NCI-H82 (cell line): ENCODE measurements around the gene FIGN.

Experiments
- DNase-seq: peaks from one replicate; lab custom pipeline; 2025; lab: John Stamatoyannopoulos, UW

The FIGN gene

DNA sequence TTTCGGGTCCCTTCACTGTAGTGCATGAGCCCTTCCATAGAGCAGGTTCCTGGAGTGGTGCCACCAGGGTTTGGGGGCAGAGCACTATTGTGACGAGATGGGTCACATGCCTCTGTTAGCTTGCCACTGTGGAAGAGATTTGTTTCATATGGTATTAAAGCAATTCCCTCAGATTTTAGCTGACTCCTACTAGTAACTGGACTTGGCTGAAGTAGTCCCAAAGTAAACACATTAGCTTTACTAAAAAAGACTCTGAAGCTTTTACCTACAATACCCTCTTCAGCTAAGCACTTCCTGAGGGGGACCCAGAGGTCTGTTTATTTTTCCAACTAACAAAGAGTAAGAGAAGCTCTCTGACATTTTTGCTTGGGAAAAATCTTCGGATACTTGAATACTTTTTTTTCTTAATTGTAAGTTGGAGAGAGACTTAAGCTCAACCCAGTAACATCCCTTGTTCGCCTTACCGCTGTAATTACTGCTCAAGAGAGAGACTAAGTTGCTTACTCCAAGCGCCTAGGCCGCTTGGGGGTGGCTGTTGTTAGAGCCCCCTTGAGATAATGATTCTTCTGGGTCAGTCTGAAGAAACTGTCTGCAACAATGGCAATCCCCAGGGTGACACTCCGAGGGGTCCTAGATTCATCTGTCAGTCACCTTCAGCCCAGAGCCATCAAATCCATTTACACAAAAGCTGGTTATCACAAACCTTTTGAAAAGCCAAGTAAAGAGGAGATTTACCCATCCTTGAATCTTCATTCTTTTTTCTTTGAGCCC lies 177.4 kb downstream of the FIGN start:
- DNase-seq: peak; percentile 80

GRCh38 chr2:163556511-163556910 lies 179.3 kb downstream of the FIGN start:
- DNase-seq: no peak

DNA sequence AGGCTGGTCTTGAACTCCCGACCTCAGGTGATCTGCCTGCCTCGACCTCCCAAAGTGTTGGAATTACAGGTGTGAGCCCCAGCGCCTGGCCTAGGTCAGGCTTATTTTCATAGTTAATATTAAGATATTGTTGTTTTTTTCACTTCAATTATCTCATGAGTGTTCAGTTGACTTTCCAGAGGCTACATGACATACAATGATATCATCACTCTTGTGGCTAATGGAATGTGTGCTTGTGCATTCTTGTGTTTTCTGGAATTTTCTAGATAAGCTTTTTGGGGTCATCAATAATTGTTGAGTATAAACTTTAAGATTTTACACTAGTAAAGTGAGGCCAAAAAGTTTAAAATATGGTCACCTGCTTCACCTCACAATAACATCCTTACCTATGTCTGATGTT lies 180.9 kb downstream of the FIGN start:
- DNase-seq: no peak

DNA sequence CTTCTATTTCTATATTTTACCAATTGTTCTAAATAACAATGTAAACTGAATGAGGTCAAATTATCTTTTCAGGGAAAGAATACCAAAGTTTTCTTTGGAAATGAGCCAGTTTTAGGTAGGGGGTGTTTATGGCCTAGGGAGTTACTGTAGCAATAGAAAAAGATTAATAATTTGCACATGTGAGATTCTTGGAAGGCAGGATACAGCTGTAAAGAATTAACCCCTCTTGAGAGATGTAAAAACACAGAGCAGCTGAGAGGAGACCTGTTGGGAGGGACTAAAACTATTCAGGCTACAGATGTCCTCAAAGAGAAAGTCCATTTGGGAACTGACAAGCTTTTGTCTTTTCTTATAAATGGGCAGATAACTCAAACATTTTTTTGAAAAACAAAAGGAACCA lies 182.2 kb downstream of the FIGN start:
- peak; percentile 31 for DNase-seq

DNA sequence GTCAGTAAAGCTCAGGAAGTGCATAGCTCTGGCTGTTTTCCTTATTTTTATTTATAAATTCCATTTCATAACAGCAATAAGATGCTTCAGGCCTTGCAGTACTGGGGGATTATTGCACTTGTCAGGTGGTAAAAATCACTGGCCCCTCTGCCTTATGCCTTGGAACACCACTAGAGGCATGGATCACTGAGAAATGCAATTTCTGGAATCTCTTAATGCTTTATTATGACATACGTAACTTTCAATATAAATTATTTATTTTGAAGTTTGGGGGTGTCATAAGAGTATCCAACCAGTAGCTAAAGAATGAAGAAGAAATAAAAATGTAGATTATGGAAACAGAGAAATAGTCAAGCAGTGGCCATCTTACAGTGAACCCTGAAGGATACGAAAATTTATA lies 183.1 kb downstream of the FIGN start:
- peak; percentile 68 for DNase-seq

DNA sequence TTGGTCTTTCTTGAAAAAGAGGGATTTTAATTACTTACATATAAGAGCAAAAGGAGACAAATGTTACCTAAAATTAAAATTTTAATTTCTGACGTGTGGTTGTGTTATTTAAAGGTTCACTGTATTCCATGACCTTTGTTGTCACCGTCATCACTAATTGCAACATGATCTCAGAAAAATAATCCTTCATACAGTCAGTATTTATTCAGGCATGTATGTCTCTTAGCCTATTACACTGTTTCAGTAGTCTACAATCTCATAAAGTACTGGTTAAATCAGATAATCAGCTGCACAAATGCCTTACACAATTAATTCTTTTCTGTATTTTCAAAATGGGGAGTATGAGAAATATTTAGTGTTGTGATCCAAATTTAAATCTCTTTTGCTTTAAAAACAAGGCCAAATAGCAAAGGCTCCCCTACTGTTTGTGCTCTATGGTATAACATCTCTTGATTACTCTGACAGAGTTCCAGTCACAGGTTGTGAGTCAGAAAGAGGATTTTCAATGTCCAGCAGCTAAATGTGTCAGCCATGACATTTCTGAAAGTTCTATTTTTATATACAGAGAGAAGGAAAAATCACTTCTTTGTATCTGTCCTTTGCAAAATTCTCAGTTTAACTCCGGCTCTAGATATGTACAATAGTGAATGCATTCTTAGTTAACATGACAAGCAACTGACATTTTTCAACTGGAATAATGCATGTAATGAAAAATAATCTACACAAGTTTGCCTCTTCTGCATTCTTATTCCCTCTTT lies 184.0 kb downstream of the FIGN start:
- peak; percentile 48 for DNase-seq

- no peak for DNase-seq
These were observed 186.8 kb downstream of the FIGN start for GRCh38 chr2:163548970-163549369.
